AG04450 (cell line): ENCODE results near the gene IFI27L2. TPM values are rescaled to one million over a fixed set of nuclear protein-coding genes. Genes with fewer than 3 reads are reported as not detected.

Experiments
- CTCF ChIA-PET: fragments of 300-600, 350-600 bp; formaldehyde crosslinking; extraction: SDS; loops from one replicate; lab custom pipeline; 2022; ENCODE audit warnings: antibody characterized with exemption, inconsistent platforms; lab: Charles Lee
- POLR2A ChIA-PET: fragments of 350-600 bp; formaldehyde crosslinking; extraction: SDS; loops from one replicate; lab custom pipeline; 2021; ENCODE audit warnings: antibody characterized with exemption, inconsistent platforms; lab: Yijun Ruan, JAX
- DNase-seq: peaks from one replicate; pipeline ENCODE4 v3.0.0-alpha.2; 2011; ENCODE audit warnings: low read depth, low spot score
- H3K27ac ChIP-seq: one replicate; pipeline ENCODE4 v1.5.1; 2012; ENCODE audit warnings: low read depth, low read length, control low read depth
- H3K27me3 ChIP-seq: one replicate; pipeline ENCODE4 v1.6.0; 2012; ENCODE audit warnings: low read length; ENCODE audit not compliant: control insufficient read depth, insufficient read depth
- H3K4me3 ChIP-seq: 2 replicates; pipeline ENCODE4 v1.5.1; 2011; ENCODE audit warnings: mild to moderate bottlenecking, low read depth, low read length, control low read depth
- H3K9me3 ChIP-seq: 2 replicates; pipeline ENCODE4 v1.5.1; 2012; ENCODE audit warnings: low read length; ENCODE audit not compliant: control insufficient read depth, insufficient read depth
- polyA plus RNA-seq: library from polyadenylated mRNA; depleted of rRNA; stranded (reverse); fragments of >200 nt; gene quantifications from 2 replicates; pipeline ENCODE4 v1.2.3, GENCODE V29; 2011
- TF ChIP-seq, protein P1 (sequence below): IDR thresholded peaks from 2 replicates; pipeline ENCODE4 v1.5.1; 2011; ENCODE audit warnings: low read depth, low read length, control low read depth, inconsistent platforms

Gene IFI27L2
- polyA plus RNA-seq, 1 experiment = 81.9 TPM

DNA sequence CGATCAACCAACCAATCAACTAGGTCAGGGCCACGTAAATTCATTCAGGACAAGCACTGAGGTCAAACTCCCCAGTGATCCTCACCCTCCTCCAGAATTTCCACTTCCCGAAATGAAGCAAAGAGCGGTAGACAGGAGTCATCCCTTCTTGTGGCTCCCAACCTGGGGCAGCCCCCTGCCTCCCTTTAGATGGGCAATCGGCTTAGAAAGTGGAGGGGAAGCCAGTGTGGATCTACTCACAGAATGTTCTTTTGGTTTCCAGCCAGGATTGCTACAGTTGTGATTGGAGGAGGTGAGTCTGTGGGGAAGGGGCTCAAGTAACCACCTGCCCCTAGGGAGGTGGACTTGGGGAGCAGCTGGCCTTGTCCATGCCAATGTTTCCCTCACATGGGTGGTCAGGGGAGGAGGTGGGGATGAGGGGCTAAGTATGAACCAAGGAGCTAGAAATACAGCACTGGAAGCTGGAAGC is 14.8 kb downstream of the IFI27L2 start:
- ChIA-PET CTCF (interaction anchor here (1.5 to 3.2 kb wide), 4 partner anchors 15 to 22 kb away, joined by 4 to 16 read pairs (median 8); partner anchors contain the start of gene IFI27L2), POLR2A (interaction anchor here (0.6 kb wide), 1 partner anchor 188 kb away, joined by 3 read pairs; no protein-coding TSS in a partner anchor)
- no peak overlapping the region for H3K4me3 ChIP-seq
- peaks cover 5% of the 10 kb centered on the region for H3K9me3 ChIP-seq
- H3K27ac ChIP-seq = no peak overlapping the region
- H3K27me3 ChIP-seq = peaks cover 9% of the 10 kb centered on the region
- TF ChIP-seq, protein P1, sequence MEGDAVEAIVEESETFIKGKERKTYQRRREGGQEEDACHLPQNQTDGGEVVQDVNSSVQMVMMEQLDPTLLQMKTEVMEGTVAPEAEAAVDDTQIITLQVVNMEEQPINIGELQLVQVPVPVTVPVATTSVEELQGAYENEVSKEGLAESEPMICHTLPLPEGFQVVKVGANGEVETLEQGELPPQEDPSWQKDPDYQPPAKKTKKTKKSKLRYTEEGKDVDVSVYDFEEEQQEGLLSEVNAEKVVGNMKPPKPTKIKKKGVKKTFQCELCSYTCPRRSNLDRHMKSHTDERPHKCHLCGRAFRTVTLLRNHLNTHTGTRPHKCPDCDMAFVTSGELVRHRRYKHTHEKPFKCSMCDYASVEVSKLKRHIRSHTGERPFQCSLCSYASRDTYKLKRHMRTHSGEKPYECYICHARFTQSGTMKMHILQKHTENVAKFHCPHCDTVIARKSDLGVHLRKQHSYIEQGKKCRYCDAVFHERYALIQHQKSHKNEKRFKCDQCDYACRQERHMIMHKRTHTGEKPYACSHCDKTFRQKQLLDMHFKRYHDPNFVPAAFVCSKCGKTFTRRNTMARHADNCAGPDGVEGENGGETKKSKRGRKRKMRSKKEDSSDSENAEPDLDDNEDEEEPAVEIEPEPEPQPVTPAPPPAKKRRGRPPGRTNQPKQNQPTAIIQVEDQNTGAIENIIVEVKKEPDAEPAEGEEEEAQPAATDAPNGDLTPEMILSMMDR = no peak
- DNase-seq = no peak

DNA sequence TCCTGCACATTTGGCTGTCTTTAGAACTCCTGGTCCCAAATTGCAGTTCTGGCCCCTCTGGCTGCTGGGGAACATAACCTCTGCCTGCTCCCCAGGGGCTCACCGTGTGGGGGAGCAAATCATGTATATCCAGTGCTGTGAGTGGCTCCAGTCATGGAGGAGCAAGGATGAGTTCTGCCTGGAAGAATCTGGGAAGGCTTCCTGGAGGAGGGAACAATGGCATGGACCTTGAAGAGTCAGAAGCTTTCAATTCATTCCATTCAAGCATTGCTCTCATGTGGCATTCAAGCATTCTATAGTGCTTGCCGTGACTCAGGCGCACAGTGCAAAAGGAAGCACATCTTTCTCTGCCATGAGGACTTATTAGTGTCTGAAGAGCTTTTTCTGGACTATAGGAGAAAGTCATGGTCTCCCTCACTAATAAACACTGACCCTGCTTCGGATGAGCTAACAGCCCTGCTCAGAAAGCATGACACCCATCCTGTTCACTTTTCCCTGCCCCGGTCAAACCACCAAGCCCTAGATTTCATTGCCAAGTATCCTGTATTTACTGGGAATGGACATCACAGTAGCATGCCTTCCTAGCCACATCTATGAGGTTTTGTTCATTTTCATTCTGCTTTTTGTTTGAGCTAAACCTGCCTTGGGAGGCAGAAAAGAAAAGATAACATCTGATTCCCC is 15.4 kb downstream of the IFI27L2 start:
- POLR2A ChIA-PET = no interaction called here
- DNase-seq = no peak
- peaks cover 8% of the 10 kb centered on the region for H3K27me3 ChIP-seq
- H3K4me3 ChIP-seq = no peak overlapping the region
- TF ChIP-seq, protein P1 = no peak
- H3K9me3 ChIP-seq = peaks cover 5% of the 10 kb centered on the region
- CTCF ChIA-PET = interaction anchor here (1.9 to 3.2 kb wide), 3 partner anchors 15 to 23 kb away, joined by 7 to 16 read pairs (median 9); partner anchors contain the start of gene IFI27L2
- H3K27ac ChIP-seq = no peak overlapping the region

DNA sequence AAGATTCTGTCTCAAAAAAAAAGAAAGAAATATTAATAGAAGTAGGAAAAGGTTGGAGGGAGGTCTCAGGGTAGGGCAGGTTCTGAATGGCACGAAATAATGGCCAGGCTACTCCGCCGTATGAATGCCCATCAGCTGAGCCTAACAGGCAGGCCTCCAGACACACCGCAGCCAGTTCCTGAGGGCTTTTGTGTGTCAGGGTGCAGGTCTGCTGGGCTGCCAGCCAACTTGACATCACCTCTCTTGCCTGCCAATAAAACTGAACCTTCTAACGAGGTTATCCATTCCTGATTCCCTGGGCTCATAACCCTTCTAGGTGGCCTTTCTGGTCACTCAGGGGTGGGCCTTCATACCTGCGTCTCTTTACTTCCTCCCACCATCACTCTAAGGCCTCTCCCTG is 15.9 kb downstream of the IFI27L2 start:
- ChIA-PET CTCF (interaction anchor here (3.2 kb wide), 1 partner anchor 18 kb away, joined by 16 read pairs; no protein-coding TSS in a partner anchor), POLR2A (no interaction called here)
- TF ChIP-seq, protein P1 = no peak

DNA sequence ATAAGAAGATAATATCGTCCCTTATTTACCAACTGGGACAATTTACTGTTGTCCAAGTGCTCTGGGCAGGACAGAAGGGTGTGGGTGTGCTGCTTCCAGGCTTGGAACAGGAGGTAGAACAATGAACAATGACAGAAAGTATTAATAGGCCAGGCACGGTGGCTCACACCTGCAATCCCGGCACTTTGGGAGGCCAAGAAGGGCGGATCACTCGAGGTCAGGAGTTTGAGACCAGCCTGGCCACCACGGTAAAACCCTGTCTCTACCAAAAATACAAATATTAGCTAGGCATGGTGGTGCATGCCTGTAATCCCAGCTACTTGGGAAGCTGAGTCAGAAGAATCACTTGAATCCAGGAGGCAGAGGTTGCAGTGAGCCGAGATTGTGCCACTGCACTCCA is 16.3 kb downstream of the IFI27L2 start:
- ChIA-PET POLR2A (no interaction called here), CTCF (interaction anchor here (3.7 kb wide), 1 partner anchor 20 kb away, joined by 16 read pairs; no protein-coding TSS in a partner anchor)
- no peak for DNase-seq
- TF ChIP-seq, protein P1 = no peak
- Histone ChIP-seq H3K27me3 (peaks cover 7% of the 10 kb centered on the region), H3K27ac (no peak overlapping the region), H3K4me3 (no peak overlapping the region), H3K9me3 (peaks cover 5% of the 10 kb centered on the region; the same call in 1 of the 2 replicates)

More for the DNA sequence above, 15.9 kb downstream of the IFI27L2 start:
- Histone ChIP-seq H3K9me3 (peaks cover 5% of the 10 kb centered on the region; the same call in 1 of the 2 replicates), H3K27ac (no peak overlapping the region), H3K27me3 (peaks cover 7% of the 10 kb centered on the region), H3K4me3 (no peak overlapping the region)
- no peak for DNase-seq
